Measurements from ENCODE around the gene ARMC8.

The ARMC8 gene

GRCh38 chr3:138307899-138308298 lies 120.8 kb downstream of the ARMC8 start:
- Histone ChIP-seq H3K27me3 (ENCODE audit: insufficient read depth, low read length) (0 out of 2 replicates have a peak, but pooled peaks cover 3% of the 10 kb centered on the region), H3K4me3 (ENCODE audit: low read depth, low read length, poor library complexity, severe bottlenecking) (no peak overlapping the region), H3K9me2 (ENCODE audit: low read depth, low read length) (no peaks in the 10 kb centered on the region), H3K4me2 (ENCODE audit: low read length) (no peak overlapping the region), H3K79me2 (ENCODE audit: insufficient read depth, low read length) (no peaks in the 10 kb centered on the region), H3K4me1 (ENCODE audit: insufficient read depth, low read length, severe bottlenecking) (no peaks in the 10 kb centered on the region), H3K36me3 (ENCODE audit: insufficient read depth, low read length) (no peaks in the 10 kb centered on the region), H2AFZ (ENCODE audit: low read length) (no peak overlapping the region), H3F3A (ENCODE audit: insufficient read depth, low read length) (no peaks in the 10 kb centered on the region), H3K9ac (ENCODE audit: low read length) (no peak overlapping the region), H4K20me1 (ENCODE audit: insufficient read depth, low read length) (no peaks in the 10 kb centered on the region), H3K9me3 (ENCODE audit: low read length) (peaks cover 7% of the 10 kb centered on the region), H3K27ac (ENCODE audit: low read depth, low read length, poor library complexity, severe bottlenecking) (no peak overlapping the region)
- TF ChIP-seq EZH2 (IDR thresholded peaks at IDR 0.05; ENCODE audit: borderline replicate concordance, low read length) (no peak), CTCF (IDR thresholded peaks at IDR 0.05; ENCODE audit: low read length) (no peak)

GRCh38 chr3:138308783-138309182 lies 121.7 kb downstream of the ARMC8 start:
- H3F3A ChIP-seq (ENCODE audit: insufficient read depth, low read length), result no peaks in the 10 kb centered on the region
- no peak overlapping the region for H3K4me3 ChIP-seq (ENCODE audit: low read depth, low read length, poor library complexity, severe bottlenecking)
- no peaks in the 10 kb centered on the region for H3K4me1 ChIP-seq (ENCODE audit: insufficient read depth, low read length, severe bottlenecking)
- H3K36me3 ChIP-seq (ENCODE audit: insufficient read depth, low read length), result no peaks in the 10 kb centered on the region
- TF ChIP-seq CTCF (IDR thresholded peaks at IDR 0.05; ENCODE audit: low read length), result no peak
- no peak for TF ChIP-seq EZH2 (IDR thresholded peaks at IDR 0.05; ENCODE audit: borderline replicate concordance, low read length)
- no peaks in the 10 kb centered on the region for H4K20me1 ChIP-seq (ENCODE audit: insufficient read depth, low read length)
- 0 out of 2 replicates have a peak, but pooled peaks cover 3% of the 10 kb centered on the region for H3K27me3 ChIP-seq (ENCODE audit: insufficient read depth, low read length)
- no peaks in the 10 kb centered on the region for H3K79me2 ChIP-seq (ENCODE audit: insufficient read depth, low read length)
- H3K27ac ChIP-seq (ENCODE audit: low read depth, low read length, poor library complexity, severe bottlenecking), result no peak overlapping the region
- no peak overlapping the region for H3K4me2 ChIP-seq (ENCODE audit: low read length)
- no peaks in the 10 kb centered on the region for H3K9me2 ChIP-seq (ENCODE audit: low read depth, low read length)
- no peak overlapping the region for H3K9ac ChIP-seq (ENCODE audit: low read length)
- no peak overlapping the region for H2AFZ ChIP-seq (ENCODE audit: low read length)
- H3K9me3 ChIP-seq (ENCODE audit: low read length), result peaks cover 7% of the 10 kb centered on the region

GRCh38 chr3:138310494-138310893 lies 123.4 kb downstream of the ARMC8 start:
- H3K4me3 ChIP-seq (ENCODE audit: low read depth, low read length, poor library complexity, severe bottlenecking), result no peak overlapping the region
- TF ChIP-seq CTCF (IDR thresholded peaks at IDR 0.05; ENCODE audit: low read length) (no peak), EZH2 (IDR thresholded peaks at IDR 0.05; ENCODE audit: borderline replicate concordance, low read length) (no peak)
- H3K4me2 ChIP-seq (ENCODE audit: low read length), result no peak overlapping the region
- 0 out of 2 replicates have a peak, but pooled peaks cover 7% of the 10 kb centered on the region for H3K27me3 ChIP-seq (ENCODE audit: insufficient read depth, low read length)
- no peaks in the 10 kb centered on the region for H3F3A ChIP-seq (ENCODE audit: insufficient read depth, low read length)
- H3K79me2 ChIP-seq (ENCODE audit: insufficient read depth, low read length), result no peaks in the 10 kb centered on the region
- H3K9ac ChIP-seq (ENCODE audit: low read length), result no peak overlapping the region
- no peaks in the 10 kb centered on the region for H4K20me1 ChIP-seq (ENCODE audit: insufficient read depth, low read length)
- no peaks in the 10 kb centered on the region for H3K4me1 ChIP-seq (ENCODE audit: insufficient read depth, low read length, severe bottlenecking)
- no peak overlapping the region for H2AFZ ChIP-seq (ENCODE audit: low read length)
- H3K36me3 ChIP-seq (ENCODE audit: insufficient read depth, low read length), result no peaks in the 10 kb centered on the region
- no peaks in the 10 kb centered on the region for H3K9me2 ChIP-seq (ENCODE audit: low read depth, low read length)
- no peak overlapping the region for H3K27ac ChIP-seq (ENCODE audit: low read depth, low read length, poor library complexity, severe bottlenecking)
- peaks cover 7% of the 10 kb centered on the region for H3K9me3 ChIP-seq (ENCODE audit: low read length)

All from OCI-LY1 (cell line).